Measurements from ENCODE around the gene CCL18.
"Not testable (repeated sequence)": the region's sequence is repeated elsewhere in the genome, so short reads cannot be mapped to it uniquely, and the experiment has no call there.

The CCL18 gene

GRCh38 chr17:36106493-36106835, 42.4 kb downstream of the CCL18 start:
- DNase-seq (ENCODE audit: low read depth): no peak
- TF ChIP-seq CTCF (IDR thresholded peaks at IDR 0.05; ENCODE audit: low read depth, low read length, missing control alignments): no peak
- no peak overlapping the region for H3K4me3 ChIP-seq (ENCODE audit: low read depth, low read length)

GRCh38 chr17:36107660-36108059, 43.6 kb downstream of the CCL18 start:
- DNase-seq (ENCODE audit: low read depth): no peak
- H3K4me3 ChIP-seq (ENCODE audit: low read depth, low read length): no peak overlapping the region
- TF ChIP-seq CTCF (IDR thresholded peaks at IDR 0.05; ENCODE audit: low read depth, low read length, missing control alignments): no peak

GRCh38 chr17:36108265-36108664, 44.2 kb downstream of the CCL18 start:
- not testable (repeated sequence) for H3K4me3 ChIP-seq (ENCODE audit: low read depth, low read length); DNase-seq (ENCODE audit: low read depth)

GRCh38 chr17:36111068-36111490, 47.0 kb downstream of the CCL18 start:
- no peak overlapping the region for H3K4me3 ChIP-seq (ENCODE audit: low read depth, low read length)
- no peak for DNase-seq (ENCODE audit: low read depth)
- no peak for TF ChIP-seq CTCF (IDR thresholded peaks at IDR 0.05; ENCODE audit: low read depth, low read length, missing control alignments)

GRCh38 chr17:36112572-36112971, 48.5 kb downstream of the CCL18 start:
- H3K4me3 ChIP-seq (ENCODE audit: low read depth, low read length): no peak overlapping the region
- no peak for DNase-seq (ENCODE audit: low read depth)
- TF ChIP-seq CTCF (IDR thresholded peaks at IDR 0.05; ENCODE audit: low read depth, low read length, missing control alignments): no peak

GRCh38 chr17:36113131-36113530, 49.1 kb downstream of the CCL18 start:
- H3K4me3 ChIP-seq (ENCODE audit: low read depth, low read length); DNase-seq (ENCODE audit: low read depth): not testable (repeated sequence)

- H3K4me3 ChIP-seq (ENCODE audit: low read depth, low read length); DNase-seq (ENCODE audit: low read depth): not testable (repeated sequence)
Measured at GRCh38 chr17:36114971-36115648, 51.0 kb downstream of the CCL18 start.

- not testable (repeated sequence) for DNase-seq (ENCODE audit: low read depth); H3K4me3 ChIP-seq (ENCODE audit: low read depth, low read length)
Measured at GRCh38 chr17:36115649-36115977, 51.5 kb downstream of the CCL18 start.

- H3K4me3 ChIP-seq (ENCODE audit: low read depth, low read length): no peak overlapping the region
- no peak for TF ChIP-seq CTCF (IDR thresholded peaks at IDR 0.05; ENCODE audit: low read depth, low read length, missing control alignments)
- peak; percentile 43 for DNase-seq (ENCODE audit: low read depth)
Measured at GRCh38 chr17:36117505-36118382, 53.7 kb downstream of the CCL18 start.
